Measurements from ENCODE around the gene COL5A2.

DNA sequence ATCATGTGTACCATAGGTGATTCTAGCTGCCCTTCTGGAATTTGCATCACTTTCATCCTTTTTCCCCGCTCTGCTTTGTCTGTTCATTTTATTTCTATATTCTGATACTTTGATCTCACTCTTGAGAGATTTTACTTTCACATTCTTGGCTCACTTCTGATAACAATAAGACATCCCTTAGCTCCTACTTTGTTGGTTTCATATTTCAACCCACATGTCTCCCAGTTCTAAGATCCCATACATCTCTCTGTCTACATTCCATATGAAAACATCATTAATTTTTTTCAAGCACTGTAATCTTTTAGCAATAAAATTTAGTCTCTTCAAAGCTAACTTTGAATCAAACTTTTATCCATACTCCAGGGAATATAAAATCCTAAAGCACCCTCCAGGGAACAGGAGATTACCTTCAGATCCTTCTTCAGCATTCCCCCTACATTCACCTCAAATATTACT lies 129.8 kb downstream of the COL5A2 start:
- TF ChIP-seq EP300 (conservative IDR thresholded peaks at IDR 0.05; ENCODE audit: poor library complexity, severe bottlenecking) (no peak), TAF1 (IDR thresholded peaks at IDR 0.05; ENCODE audit: low read depth) (no peak), RAD21 (conservative IDR thresholded peaks at IDR 0.05) (no peak), EZH2 (IDR thresholded peaks at IDR 0.05; ENCODE audit: borderline replicate concordance, insufficient read depth, low read length, poor library complexity, severe bottlenecking) (no peak), POLR2AphosphoS5 (IDR thresholded peaks at IDR 0.05) (no peak), MXI1 (conservative IDR thresholded peaks at IDR 0.05; ENCODE audit: poor library complexity, severe bottlenecking) (no peak), SMC3 (conservative IDR thresholded peaks at IDR 0.05; ENCODE audit: poor library complexity) (no peak)
- TF ChIP-seq, protein P1, sequence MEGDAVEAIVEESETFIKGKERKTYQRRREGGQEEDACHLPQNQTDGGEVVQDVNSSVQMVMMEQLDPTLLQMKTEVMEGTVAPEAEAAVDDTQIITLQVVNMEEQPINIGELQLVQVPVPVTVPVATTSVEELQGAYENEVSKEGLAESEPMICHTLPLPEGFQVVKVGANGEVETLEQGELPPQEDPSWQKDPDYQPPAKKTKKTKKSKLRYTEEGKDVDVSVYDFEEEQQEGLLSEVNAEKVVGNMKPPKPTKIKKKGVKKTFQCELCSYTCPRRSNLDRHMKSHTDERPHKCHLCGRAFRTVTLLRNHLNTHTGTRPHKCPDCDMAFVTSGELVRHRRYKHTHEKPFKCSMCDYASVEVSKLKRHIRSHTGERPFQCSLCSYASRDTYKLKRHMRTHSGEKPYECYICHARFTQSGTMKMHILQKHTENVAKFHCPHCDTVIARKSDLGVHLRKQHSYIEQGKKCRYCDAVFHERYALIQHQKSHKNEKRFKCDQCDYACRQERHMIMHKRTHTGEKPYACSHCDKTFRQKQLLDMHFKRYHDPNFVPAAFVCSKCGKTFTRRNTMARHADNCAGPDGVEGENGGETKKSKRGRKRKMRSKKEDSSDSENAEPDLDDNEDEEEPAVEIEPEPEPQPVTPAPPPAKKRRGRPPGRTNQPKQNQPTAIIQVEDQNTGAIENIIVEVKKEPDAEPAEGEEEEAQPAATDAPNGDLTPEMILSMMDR (IDR thresholded peaks at IDR 0.05; ENCODE audit: poor library complexity, severe bottlenecking), result no peak
- TF ChIP-seq, protein P2, sequence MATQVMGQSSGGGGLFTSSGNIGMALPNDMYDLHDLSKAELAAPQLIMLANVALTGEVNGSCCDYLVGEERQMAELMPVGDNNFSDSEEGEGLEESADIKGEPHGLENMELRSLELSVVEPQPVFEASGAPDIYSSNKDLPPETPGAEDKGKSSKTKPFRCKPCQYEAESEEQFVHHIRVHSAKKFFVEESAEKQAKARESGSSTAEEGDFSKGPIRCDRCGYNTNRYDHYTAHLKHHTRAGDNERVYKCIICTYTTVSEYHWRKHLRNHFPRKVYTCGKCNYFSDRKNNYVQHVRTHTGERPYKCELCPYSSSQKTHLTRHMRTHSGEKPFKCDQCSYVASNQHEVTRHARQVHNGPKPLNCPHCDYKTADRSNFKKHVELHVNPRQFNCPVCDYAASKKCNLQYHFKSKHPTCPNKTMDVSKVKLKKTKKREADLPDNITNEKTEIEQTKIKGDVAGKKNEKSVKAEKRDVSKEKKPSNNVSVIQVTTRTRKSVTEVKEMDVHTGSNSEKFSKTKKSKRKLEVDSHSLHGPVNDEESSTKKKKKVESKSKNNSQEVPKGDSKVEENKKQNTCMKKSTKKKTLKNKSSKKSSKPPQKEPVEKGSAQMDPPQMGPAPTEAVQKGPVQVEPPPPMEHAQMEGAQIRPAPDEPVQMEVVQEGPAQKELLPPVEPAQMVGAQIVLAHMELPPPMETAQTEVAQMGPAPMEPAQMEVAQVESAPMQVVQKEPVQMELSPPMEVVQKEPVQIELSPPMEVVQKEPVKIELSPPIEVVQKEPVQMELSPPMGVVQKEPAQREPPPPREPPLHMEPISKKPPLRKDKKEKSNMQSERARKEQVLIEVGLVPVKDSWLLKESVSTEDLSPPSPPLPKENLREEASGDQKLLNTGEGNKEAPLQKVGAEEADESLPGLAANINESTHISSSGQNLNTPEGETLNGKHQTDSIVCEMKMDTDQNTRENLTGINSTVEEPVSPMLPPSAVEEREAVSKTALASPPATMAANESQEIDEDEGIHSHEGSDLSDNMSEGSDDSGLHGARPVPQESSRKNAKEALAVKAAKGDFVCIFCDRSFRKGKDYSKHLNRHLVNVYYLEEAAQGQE (IDR thresholded peaks at IDR 0.05; ENCODE audit: borderline replicate concordance), result no peak
